NCI-H2029 treated with DMSO at 0.1 percent for 48 hours (cell line): ENCODE measurements around the gene MGRN1.

Source experiments
- DNase-seq: peaks from one replicate; lab custom pipeline; 2025; lab: John Stamatoyannopoulos, UW

Gene MGRN1

GRCh38 chr16:4675864-4676786 lies 51.5 kb downstream of the MGRN1 start:
- DNase-seq = no peak

DNA sequence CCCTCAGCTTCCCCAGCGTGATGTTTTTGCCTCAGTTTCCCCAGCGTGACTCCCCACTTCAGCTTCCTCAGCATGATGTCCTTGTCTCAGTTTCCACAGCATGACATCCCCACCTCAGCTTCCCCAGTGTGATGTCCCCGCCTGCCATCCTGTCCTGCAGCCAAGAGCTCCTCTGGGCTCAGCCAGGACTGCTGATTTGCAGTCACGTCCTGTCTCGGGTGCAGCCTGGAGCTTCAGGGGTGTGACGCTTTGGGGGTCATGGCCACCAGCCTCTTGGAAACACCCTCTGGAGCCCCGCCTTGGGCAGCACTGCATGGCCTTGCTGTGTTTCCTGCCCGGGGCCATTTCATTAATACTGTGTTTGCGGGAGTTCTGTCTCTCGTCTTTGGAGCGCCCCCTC lies 52.2 kb downstream of the MGRN1 start:
- no peak for DNase-seq

DNA sequence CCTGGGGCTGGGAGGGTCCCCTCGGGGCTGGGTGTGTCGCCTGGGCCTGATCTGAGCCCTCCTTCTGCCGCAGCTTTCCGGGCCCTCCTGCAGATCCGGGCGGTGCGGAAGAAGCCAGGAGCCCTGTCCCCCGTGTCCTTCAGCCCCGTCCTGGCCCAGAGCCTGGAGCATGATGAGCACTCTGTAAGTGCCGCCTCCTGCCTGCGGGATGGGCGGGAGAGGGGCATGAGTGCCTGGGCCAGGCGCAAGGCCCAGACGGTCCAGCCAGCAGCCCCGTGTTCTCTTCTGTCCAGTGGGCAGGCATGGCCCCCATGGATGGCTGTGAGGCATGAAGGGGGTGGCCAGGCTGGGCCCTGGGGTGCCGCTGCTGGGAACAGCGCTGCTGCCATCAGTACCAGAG lies 52.8 kb downstream of the MGRN1 start:
- no peak for DNase-seq

DNA sequence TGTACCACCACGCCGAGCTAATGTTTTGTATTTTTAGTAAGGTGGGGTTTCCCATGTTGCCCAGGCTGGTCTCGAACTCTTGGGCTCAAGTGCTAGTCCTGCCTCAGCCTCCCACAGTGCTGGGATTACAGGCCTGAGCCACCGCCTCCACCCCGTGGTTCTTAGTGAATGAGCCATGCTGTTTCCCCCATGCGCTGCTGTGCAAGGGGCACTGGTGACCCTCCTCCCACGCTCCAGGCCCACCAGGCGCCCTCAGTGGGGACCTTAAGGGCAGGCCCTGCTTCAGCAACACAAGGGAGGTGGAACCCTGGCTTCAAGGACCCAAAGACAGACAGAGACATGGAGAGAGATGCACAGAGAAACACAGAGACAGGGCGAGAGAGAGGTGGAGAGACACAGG lies 53.4 kb downstream of the MGRN1 start:
- no peak for DNase-seq

DNA sequence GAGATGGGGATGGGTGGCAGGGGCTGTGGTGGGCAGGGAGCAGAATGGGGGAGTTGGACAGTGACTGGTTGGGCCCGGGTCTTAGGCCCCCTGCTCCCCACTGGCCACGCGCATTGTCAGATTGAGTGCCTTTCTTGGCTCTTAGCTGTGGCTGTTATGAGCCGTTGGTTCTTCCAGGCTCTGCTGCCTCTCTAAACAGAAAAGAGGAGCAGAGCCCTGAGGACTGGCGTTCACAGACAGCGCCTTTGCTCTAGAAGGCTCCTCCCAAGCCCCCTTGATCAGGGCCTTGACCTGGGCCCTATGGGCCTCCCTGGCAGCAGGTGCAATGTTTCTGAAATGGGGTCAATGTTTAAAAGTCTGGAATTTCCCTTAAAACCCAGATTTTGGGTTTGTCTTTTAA lies 54.0 kb downstream of the MGRN1 start:
- DNase-seq = no peak

- DNase-seq = no peak
Observed at GRCh38 chr16:4679156-4679849, 54.7 kb downstream of the MGRN1 start.

- no peak for DNase-seq
Observed at GRCh38 chr16:4679850-4680636, 55.4 kb downstream of the MGRN1 start.

DNA sequence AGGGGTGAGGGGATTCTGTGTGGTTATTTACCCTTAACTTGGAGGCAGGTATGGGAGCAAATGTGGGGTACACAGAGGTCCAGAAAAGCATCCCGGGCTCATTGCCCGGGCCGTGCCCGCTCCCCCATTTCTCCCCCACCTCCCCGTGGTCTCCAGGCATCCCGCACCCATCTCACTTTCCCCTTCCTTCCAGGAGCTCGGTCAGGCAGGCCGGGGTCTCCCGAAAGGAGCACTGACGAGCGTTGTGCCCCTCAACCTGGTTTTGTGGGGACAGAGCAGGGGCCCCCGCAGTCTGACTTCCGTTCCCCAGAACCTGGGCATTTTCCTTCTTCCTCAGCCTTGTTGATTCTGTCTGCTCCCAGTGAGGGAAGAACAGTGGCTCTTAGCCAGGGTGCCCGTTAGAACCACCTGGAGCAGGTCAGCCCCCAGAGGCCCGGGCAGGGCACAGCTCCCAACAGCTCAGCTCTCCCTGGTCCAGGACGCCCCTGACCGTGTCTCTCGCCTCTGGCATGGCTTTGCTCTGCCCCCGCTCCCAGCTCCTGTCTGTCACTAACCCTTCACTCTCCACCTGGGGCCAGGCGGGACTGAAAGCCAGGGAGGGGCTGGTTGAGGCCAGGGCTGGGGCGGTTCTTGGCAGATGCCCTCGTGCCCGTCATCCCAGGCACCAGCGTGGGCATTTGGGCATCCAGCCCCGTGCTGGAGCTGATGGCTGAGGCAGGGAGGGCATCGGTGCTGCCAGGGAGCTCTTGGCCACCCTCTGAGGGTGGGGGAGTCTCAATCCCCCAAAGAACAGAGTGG lies 56.2 kb downstream of the MGRN1 start:
- DNase-seq = no peak

DNA sequence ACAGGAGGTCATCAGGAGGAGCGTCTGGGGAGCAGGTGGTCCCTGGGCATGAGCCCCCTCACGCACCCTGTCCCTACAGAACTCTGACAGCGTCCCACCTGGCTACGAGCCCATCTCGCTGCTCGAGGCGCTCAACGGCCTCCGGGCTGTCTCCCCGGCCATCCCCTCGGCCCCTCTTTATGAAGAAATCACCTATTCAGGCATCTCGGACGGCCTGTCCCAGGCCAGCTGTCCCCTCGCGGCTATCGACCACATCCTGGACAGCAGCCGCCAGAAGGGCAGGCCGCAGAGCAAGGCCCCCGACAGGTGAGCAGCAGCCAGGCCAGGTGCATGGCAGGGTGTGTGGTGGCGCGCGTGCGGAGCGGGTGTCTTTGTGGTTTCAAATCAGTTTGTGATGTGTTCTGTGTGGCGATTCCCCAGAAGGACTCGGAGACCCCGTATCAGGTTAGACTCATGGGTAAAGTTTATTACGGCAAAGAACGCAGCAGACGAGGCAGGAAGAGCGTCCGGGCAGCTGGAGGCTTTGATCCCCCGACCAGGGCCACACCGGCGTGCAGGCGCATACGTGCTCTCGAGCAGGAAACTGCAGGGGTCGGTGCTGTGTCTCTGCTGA lies 57.0 kb downstream of the MGRN1 start:
- DNase-seq = no peak

- DNase-seq = no peak
Observed at GRCh38 chr16:4682084-4682591, 57.5 kb downstream of the MGRN1 start.

- DNase-seq = no peak
Observed at GRCh38 chr16:4682616-4683254, 58.1 kb downstream of the MGRN1 start.

DNA sequence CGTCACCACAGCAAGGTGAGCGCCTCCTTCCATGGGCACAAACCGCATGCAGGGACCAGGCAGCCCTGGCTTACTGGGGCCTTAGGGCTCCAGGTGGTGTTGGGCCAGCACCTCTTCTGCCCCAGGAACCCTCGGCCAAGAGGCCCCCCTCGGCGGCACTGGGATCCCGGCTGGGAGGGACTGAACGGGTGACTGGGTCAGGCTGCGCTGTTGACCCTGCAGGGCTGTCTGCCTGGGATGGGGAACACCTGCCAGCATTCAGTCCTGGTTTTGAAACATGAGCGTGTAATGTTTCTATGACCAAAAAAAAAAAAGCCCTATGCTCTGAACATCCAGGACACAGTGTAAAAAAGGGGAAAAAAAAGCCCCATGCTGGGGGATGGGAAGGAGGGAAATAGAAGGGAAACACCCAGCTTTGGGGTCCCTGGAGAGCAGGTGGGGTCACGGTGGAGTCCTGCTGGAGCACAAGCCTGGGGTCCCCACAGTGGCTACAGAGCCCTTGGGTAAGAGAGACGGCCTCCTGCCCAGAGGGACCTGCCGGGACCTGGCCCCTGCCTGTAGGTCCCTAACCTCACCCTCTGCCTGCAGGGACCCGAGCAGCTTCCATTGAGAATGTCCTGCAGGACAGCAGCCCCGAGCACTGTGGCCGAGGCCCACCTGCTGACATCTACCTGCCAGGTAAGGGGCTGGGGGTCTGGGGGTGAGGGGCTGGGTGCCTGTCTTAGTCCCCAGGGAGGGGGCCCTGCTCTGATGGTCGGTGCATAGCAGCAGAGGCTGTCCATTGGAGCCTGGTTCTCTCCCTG lies 58.8 kb downstream of the MGRN1 start:
- no peak for DNase-seq

- DNase-seq = no peak
Observed at GRCh38 chr16:4684058-4684715, 59.6 kb downstream of the MGRN1 start.

DNA sequence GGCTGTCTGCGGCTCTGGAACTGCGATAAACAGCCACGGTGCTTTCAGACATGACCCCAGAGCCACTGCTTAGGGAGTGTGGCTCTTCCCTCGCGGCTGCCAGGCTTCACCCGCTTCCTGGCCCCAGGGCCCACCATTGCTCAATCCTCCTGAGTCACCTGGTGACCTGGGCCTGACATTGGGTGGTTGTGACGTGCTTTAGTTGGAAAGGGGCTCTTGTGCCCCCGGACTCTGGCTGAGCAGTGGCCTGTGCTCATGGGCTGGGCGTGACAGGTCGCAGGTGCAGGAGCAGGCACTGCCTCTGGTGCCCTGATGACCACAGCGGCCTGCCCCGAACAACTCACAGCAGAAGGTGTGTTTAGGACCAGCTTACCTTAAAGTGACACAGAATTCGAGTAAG lies 60.1 kb downstream of the MGRN1 start:
- DNase-seq = no peak

- no peak for DNase-seq
Observed at GRCh38 chr16:4685292-4685691, 60.7 kb downstream of the MGRN1 start.

DNA sequence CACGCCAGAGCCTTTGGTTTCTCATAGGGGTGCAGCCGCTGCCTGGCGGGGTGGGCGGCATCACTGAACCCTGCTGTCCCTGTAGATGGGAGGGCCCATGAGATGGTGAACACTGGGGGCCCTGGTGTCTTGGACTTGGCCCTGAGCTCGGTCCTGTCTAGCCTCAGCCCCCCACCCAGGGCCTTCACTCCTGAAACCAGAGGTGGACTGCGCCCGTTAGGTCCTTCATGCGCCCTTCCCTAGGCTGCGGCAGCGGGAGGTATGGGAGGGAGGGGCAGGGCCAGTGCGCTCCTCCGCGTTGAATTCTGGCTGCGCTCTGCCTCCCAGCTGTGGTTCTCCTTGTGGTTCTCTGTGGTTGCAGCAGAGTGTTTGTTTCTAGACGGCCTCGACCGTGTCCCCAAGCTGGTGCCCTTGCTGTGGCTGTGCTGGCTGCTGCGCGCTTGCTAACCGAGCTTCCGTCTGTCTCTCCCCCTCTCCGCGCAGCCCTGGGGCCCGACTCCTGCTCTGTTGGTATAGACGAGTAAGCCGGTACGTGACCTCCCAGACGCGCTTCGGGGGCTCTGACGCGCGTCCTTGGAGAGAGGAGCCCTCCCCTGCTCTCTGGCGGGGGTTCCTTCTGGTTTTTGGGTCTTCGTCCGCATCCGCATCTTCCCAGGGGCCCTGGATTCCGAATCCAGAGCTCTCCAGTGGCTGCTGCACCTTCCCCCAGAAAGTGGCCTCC lies 61.3 kb downstream of the MGRN1 start:
- DNase-seq = no peak

DNA sequence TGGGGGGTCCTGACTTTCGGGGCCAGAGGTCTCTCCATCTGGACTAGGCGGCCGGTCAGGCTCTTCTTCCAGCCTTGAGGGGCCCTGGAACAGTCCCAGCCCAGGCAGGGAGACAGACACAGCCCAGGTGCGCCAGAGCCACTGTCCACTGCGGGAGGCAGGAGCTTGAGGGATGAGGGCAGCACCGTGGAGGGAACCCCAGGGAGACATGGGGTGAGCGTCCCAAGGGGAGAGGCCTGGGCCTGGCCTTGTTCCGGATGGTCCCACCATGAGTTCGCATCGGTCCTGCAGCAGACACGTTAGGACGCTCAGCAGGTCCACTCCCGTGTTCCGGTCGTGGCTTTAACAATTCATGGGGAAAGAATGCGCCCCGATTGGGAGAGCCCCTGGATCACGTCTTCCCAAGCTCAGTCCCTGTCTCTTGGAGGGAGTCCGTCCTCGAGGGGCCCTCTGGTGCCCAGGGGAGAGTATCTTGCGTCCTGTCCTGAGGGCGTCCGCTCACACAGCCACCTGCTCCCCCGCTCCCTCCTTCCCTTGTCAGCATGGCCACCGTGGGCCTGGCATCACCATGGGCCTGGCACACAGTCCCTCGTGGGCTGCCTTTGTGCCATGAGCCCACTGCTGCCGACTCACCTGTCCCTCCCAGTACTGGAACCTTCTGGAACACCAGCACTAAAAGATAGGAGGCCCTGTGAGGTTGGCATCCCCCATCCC lies 62.0 kb downstream of the MGRN1 start:
- no peak for DNase-seq

- no peak for DNase-seq
Observed at GRCh38 chr16:4687416-4687815, 62.8 kb downstream of the MGRN1 start.
